ENCODE data around the gene ADAMTS16.

ADAMTS16 gene

GRCh38 chr5:5317976-5318375 is 177.8 kb downstream of the ADAMTS16 start:
- Histone ChIP-seq H3K4me1 (ENCODE audit: low read depth, poor library complexity, severe bottlenecking) (no peaks in the 10 kb centered on the region), H3K27me3 (ENCODE audit: insufficient read depth, low read depth) (no peaks in the 10 kb centered on the region), H2AFZ (ENCODE audit: low read depth) (no peak overlapping the region), H3K27ac (no peak overlapping the region), H3K36me3 (ENCODE audit: insufficient read depth) (no peaks in the 10 kb centered on the region), H3K4me3 (IDR thresholded peaks at IDR 0.05; ENCODE audit: insufficient read depth, low read depth, low read length) (no peak overlapping the region), H3K4me2 (no peak overlapping the region), H3K79me2 (ENCODE audit: insufficient read depth, low read depth) (no peaks in the 10 kb centered on the region), H4K20me1 (ENCODE audit: insufficient read depth) (no peaks in the 10 kb centered on the region), H3K9ac (no peak overlapping the region)
- TF ChIP-seq CTCF (conservative IDR thresholded peaks at IDR 0.05; ENCODE audit: low read depth, low read length), result no peak

GRCh38 chr5:5318426-5319190 is 178.5 kb downstream of the ADAMTS16 start:
- no peak overlapping the region for H3K9ac ChIP-seq
- no peaks in the 10 kb centered on the region for H3K36me3 ChIP-seq (ENCODE audit: insufficient read depth)
- no peak overlapping the region for H3K27ac ChIP-seq
- H3K4me2 ChIP-seq, result no peak overlapping the region
- no peaks in the 10 kb centered on the region for H4K20me1 ChIP-seq (ENCODE audit: insufficient read depth)
- no peaks in the 10 kb centered on the region for H3K4me1 ChIP-seq (ENCODE audit: low read depth, poor library complexity, severe bottlenecking)
- H3K4me3 ChIP-seq (IDR thresholded peaks at IDR 0.05; ENCODE audit: insufficient read depth, low read depth, low read length), result no peak overlapping the region
- H3K79me2 ChIP-seq (ENCODE audit: insufficient read depth, low read depth), result no peaks in the 10 kb centered on the region
- TF ChIP-seq CTCF (conservative IDR thresholded peaks at IDR 0.05; ENCODE audit: low read depth, low read length), result no peak
- H3K27me3 ChIP-seq (ENCODE audit: insufficient read depth, low read depth), result no peaks in the 10 kb centered on the region
- no peak overlapping the region for H2AFZ ChIP-seq (ENCODE audit: low read depth)

DNA sequence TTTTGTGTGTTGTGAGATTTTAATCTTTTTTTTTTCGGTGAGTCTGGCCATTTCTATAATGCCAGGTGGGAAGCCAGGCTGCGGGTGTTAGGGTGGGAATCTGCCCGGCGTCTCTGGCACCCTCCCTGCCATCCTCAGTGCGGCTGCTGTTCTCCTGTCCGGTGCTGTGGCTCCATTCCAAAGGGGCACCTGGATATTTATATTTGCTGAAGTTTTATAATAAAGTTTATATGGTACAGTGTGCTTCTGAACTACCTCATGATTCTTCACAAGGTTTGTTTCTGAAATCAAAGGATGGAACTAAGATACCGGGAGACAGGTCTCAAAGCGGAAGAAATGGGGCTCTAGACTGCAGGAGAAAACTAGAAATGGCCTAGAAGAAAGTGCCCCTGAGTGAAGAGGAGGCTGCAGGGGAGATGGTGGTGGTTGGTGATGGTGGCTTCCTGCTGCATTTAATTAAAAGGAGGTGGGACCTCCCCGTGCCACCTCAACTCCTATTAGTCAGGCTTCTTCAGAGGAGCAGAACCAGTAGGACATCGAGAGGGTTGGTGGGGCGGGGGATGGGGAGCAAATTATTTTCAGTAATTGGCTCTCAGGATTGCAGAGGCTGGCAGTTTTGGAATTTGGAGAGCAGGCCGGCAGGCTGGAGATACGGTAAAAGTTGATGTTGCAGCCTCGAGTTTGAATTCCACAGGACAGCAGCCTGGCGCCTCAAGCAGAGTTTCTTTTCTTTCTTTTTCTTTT is 180.1 kb downstream of the ADAMTS16 start:
- Histone ChIP-seq H3K4me1 (ENCODE audit: low read depth, poor library complexity, severe bottlenecking) (no peaks in the 10 kb centered on the region), H3K9ac (no peak overlapping the region), H3K36me3 (ENCODE audit: insufficient read depth) (no peaks in the 10 kb centered on the region), H3K27me3 (ENCODE audit: insufficient read depth, low read depth) (no peaks in the 10 kb centered on the region), H3K27ac (no peak overlapping the region), H3K4me3 (IDR thresholded peaks at IDR 0.05; ENCODE audit: insufficient read depth, low read depth, low read length) (no peak overlapping the region), H2AFZ (ENCODE audit: low read depth) (no peak overlapping the region), H3K4me2 (no peak overlapping the region), H3K79me2 (ENCODE audit: insufficient read depth, low read depth) (no peaks in the 10 kb centered on the region), H4K20me1 (ENCODE audit: insufficient read depth) (no peaks in the 10 kb centered on the region)
- TF ChIP-seq CTCF (conservative IDR thresholded peaks at IDR 0.05; ENCODE audit: low read depth, low read length), result no peak

DNA sequence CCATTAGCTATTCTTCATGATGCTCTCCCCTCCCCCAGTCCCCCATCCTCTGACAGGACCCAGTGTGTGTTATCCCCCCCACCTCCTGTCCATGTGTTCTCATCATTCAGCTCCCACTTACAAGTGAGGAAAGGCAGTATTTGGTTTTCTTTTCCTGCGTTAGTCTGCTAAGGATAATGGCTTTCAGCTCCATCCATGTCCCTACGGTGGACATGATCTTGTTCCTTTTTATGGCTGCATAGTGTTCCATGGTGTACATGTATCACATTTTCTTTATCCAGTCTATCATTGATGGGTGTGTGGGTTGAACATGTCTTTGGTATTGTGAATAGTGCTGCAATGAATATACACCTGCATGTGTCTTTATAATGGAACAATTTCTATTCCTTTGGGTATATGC is 181.0 kb downstream of the ADAMTS16 start:
- H4K20me1 ChIP-seq (ENCODE audit: insufficient read depth), result no peaks in the 10 kb centered on the region
- no peaks in the 10 kb centered on the region for H3K4me1 ChIP-seq (ENCODE audit: low read depth, poor library complexity, severe bottlenecking)
- H3K9ac ChIP-seq, result no peak overlapping the region
- H3K79me2 ChIP-seq (ENCODE audit: insufficient read depth, low read depth), result no peaks in the 10 kb centered on the region
- H3K4me3 ChIP-seq (IDR thresholded peaks at IDR 0.05; ENCODE audit: insufficient read depth, low read depth, low read length), result no peak overlapping the region
- H3K4me2 ChIP-seq, result no peak overlapping the region
- H3K36me3 ChIP-seq (ENCODE audit: insufficient read depth), result no peaks in the 10 kb centered on the region
- no peaks in the 10 kb centered on the region for H3K27me3 ChIP-seq (ENCODE audit: insufficient read depth, low read depth)
- H3K27ac ChIP-seq, result no peak overlapping the region
- H2AFZ ChIP-seq (ENCODE audit: low read depth), result no peak overlapping the region
- no peak for TF ChIP-seq CTCF (conservative IDR thresholded peaks at IDR 0.05; ENCODE audit: low read depth, low read length)

Measured in KMS-11 (cell line).